Naive thymus-derived CD4-positive, alpha-beta T cell (primary cell): Measurements from ENCODE around the gene DSG2. TPM values are rescaled to one million over a fixed set of nuclear protein-coding genes. Genes with fewer than 3 reads are reported as not detected.

Experiments
- ATAC-seq: fragments of 150-1000 bp; cut with Tn5 transposase; 2 replicates; pipeline ENCODE4 v1.10.0; 2021; ENCODE audit warnings: mild to moderate bottlenecking, moderate library complexity
- CTCF ChIA-PET: fragments of 350-600 bp; sonication (Branson Sonifier 250); formaldehyde crosslinking; loops from one replicate; lab custom pipeline; 2021; ENCODE audit warnings: antibody characterized with exemption; lab: Charles Lee
- POLR2A ChIA-PET: fragments of 350-600 bp; sonication (Branson Sonifier 250); formaldehyde crosslinking; loops from one replicate; lab custom pipeline; 2021; ENCODE audit warnings: antibody characterized with exemption, inconsistent platforms; lab: Charles Lee
- DNase-seq, 9 donors: peaks; one replicate each; pipeline versions ENCODE4 v3.0.0 to v3.0.0-alpha.2; 2020 to 2022; ENCODE audit warnings: mixed read lengths in 1 of 9
- H3K27ac ChIP-seq: one replicate; pipeline ENCODE4 v1.7.0; 2013; ENCODE audit warnings: mild to moderate bottlenecking, low read depth, low read length, moderate library complexity
- H3K27me3 ChIP-seq, 2 donors: one replicate each; pipeline ENCODE4 v1.7.0; 2013; ENCODE audit warnings: low read length in 2 of 2, mild to moderate bottlenecking in 2 of 2, moderate library complexity in 2 of 2; ENCODE audit not compliant: control insufficient read depth in 2 of 2, insufficient read depth in 2 of 2
- H3K36me3 ChIP-seq, 3 experiments: 1 replicate in 2 of 3; 2 replicates in 1 of 3; pipeline ENCODE4 v1.7.0; 2013; ENCODE audit warnings: low read length in 3 of 3, mild to moderate bottlenecking in 3 of 3, moderate library complexity in 1 of 3; ENCODE audit not compliant: insufficient read depth in 3 of 3, control insufficient read depth in 2 of 3
- H3K4me1 ChIP-seq, 2 donors: one replicate each; pipeline ENCODE4 v1.7.0; 2013; ENCODE audit warnings: low read length in 2 of 2, mild to moderate bottlenecking in 2 of 2, moderate library complexity in 1 of 2; ENCODE audit not compliant: control insufficient read depth in 2 of 2, insufficient read depth in 2 of 2
- H3K4me3 ChIP-seq: 2 replicates; pipeline ENCODE4 v1.7.0; 2013; ENCODE audit warnings: mild to moderate bottlenecking, low read length
- H3K9me3 ChIP-seq, 3 experiments: 1 replicate in 2 of 3; 2 replicates in 1 of 3; pipeline ENCODE4 v1.7.0; 2013; ENCODE audit warnings: low read length in 3 of 3; ENCODE audit not compliant: control insufficient read depth in 2 of 3
- H3K27ac Mint-ChIP-seq, 9 donors: one replicate each; pipeline ENCODE4 v1.8.0; 2020 to 2022; ENCODE audit warnings: mixed read lengths in 9 of 9, mild to moderate bottlenecking in 8 of 9, moderate library complexity in 5 of 9, inconsistent platforms in 2 of 9
- H3K27me3 Mint-ChIP-seq, 5 donors: one replicate each; pipeline ENCODE4 v1.8.0; 2021 to 2022; ENCODE audit warnings: mixed read lengths in 5 of 5, mild to moderate bottlenecking in 1 of 5
- H3K36me3 Mint-ChIP-seq, 5 donors: one replicate each; pipeline ENCODE4 v1.8.0; 2020 to 2022; ENCODE audit warnings: mixed read lengths in 5 of 5, mild to moderate bottlenecking in 3 of 5, inconsistent platforms in 1 of 5
- H3K4me1 Mint-ChIP-seq, 7 donors: one replicate each; pipeline ENCODE4 v1.8.0; 2020 to 2022; ENCODE audit warnings: mixed read lengths in 7 of 7, mild to moderate bottlenecking in 3 of 7, inconsistent platforms in 1 of 7
- H3K4me3 Mint-ChIP-seq, 10 donors: one replicate each; pipeline ENCODE4 v1.8.0; 2020 to 2022; ENCODE audit warnings: mild to moderate bottlenecking in 10 of 10, mixed read lengths in 10 of 10, moderate library complexity in 6 of 10, inconsistent platforms in 2 of 10
- H3K9me3 Mint-ChIP-seq, 11 donors: one replicate each; pipeline ENCODE4 v1.8.0; 2020 to 2022; ENCODE audit warnings: mixed read lengths in 11 of 11, mild to moderate bottlenecking in 4 of 11, inconsistent platforms in 1 of 11, moderate library complexity in 1 of 11
- intact Hi-C, 2 donors: fragments of 100-400 bp; cut with micrococcal nuclease; formaldehyde crosslinking; loops; one replicate each; pipeline ENCODE4 v1.15.1; 2023
- polyA plus RNA-seq, 2 donors: library from polyadenylated mRNA; unstranded; fragments of 300-500 nt; fragmentation: Illumina TruSeq; gene quantifications; one replicate each; pipeline ENCODE4 v1.2.3, GENCODE V29; 2021
- total RNA-seq, 6 experiments: library from RNA in 5 of 6; stranded (reverse) in 5 of 6; gene quantifications; 1 replicate in 5 of 6; 2 replicates in 1 of 6; pipeline ENCODE4 v1.2.3 and lab custom pipeline; 2021 to 2026

DSG2 gene
- total and polyA plus RNA-seq, 7 experiments from 2014 or later: 0.13 to 0.56 (median 0.49) TPM

- Histone ChIP-seq H3K27me3 (no peaks in the 10 kb centered on the region), H3K4me3 (no peak overlapping the region), H3K27ac (no peak overlapping the region), H3K4me1 (no peaks in the 10 kb centered on the region), H3K36me3 (no peaks in the 10 kb centered on the region), H3K9me3 (no peaks in the 10 kb centered on the region)
- intact Hi-C loops: loop anchor here in 1 of 2 donors (2.0 kb wide), 1 partner anchor 592 kb away; no protein-coding TSS in a partner anchor
- H3K36me3 Mint-ChIP-seq: no peaks in the 10 kb centered on the region
- H3K27me3 Mint-ChIP-seq: peaks cover 0 to 14% (median 9%) of the 10 kb centered on the region in 5 donors
- no peaks in the 10 kb centered on the region for H3K9me3 Mint-ChIP-seq
- H3K4me1 Mint-ChIP-seq: no peaks in the 10 kb centered on the region
- no peak overlapping the region for H3K27ac Mint-ChIP-seq
- ChIA-PET CTCF (interaction anchor here (0.9 kb wide), 2 partner anchors 9 to 159 kb away, joined by 3 to 6 read pairs; no protein-coding TSS in a partner anchor), POLR2A (no interaction called here)
- DNase-seq (no peak), ATAC-seq (no peak)
- no peak overlapping the region for H3K4me3 Mint-ChIP-seq
Observed at GRCh38 chr18:31562726-31563125, 64.7 kb downstream of the DSG2 start.

GRCh38 chr18:31563778-31564177 is 65.8 kb downstream of the DSG2 start:
- no peaks in the 10 kb centered on the region for H3K36me3 Mint-ChIP-seq
- no peak for DNase-seq
- Histone ChIP-seq H3K27me3 (no peaks in the 10 kb centered on the region), H3K4me3 (no peak overlapping the region), H3K27ac (no peak overlapping the region), H3K9me3 (no peaks in the 10 kb centered on the region), H3K4me1 (no peaks in the 10 kb centered on the region), H3K36me3 (no peaks in the 10 kb centered on the region)
- H3K9me3 Mint-ChIP-seq: no peaks in the 10 kb centered on the region
- POLR2A ChIA-PET: no interaction called here
- intact Hi-C loops: loop anchor here in 1 of 2 donors (1.0 to 2.0 kb wide), 2 partner anchors 564 to 593 kb away; no protein-coding TSS in a partner anchor
- no peak overlapping the region for H3K4me3 Mint-ChIP-seq
- H3K27ac Mint-ChIP-seq: no peak overlapping the region
- ATAC-seq: no peak
- no peaks in the 10 kb centered on the region for H3K4me1 Mint-ChIP-seq
- peaks cover 0 to 14% (median 9%) of the 10 kb centered on the region in 5 donors for H3K27me3 Mint-ChIP-seq
- CTCF ChIA-PET: interaction anchor here (0.7 to 0.9 kb wide), 3 partner anchors 8 to 275 kb away, joined by 3 read pairs; no protein-coding TSS in a partner anchor

GRCh38 chr18:31565345-31565744 is 67.4 kb downstream of the DSG2 start:
- no peaks in the 10 kb centered on the region for H3K9me3 ChIP-seq
- H3K27me3 ChIP-seq: no peaks in the 10 kb centered on the region
- Mint-ChIP-seq H3K4me3 (no peak overlapping the region), H3K4me1 (no peaks in the 10 kb centered on the region), H3K27ac (no peak overlapping the region), H3K36me3 (no peaks in the 10 kb centered on the region), H3K9me3 (no peaks in the 10 kb centered on the region), H3K27me3 (peaks cover 0 to 14% (median 9%) of the 10 kb centered on the region in 5 donors)
- CTCF ChIA-PET: interaction anchor here (1.1 kb wide), 1 partner anchor 9 kb away, joined by 3 read pairs; no protein-coding TSS in a partner anchor
- DNase-seq (no peak), ATAC-seq (no peak)
- POLR2A ChIA-PET: no interaction called here
- intact Hi-C loops: no loop called here
- no peak overlapping the region for H3K4me3 ChIP-seq
- H3K27ac ChIP-seq: no peak overlapping the region
- no peaks in the 10 kb centered on the region for H3K4me1 ChIP-seq
- no peaks in the 10 kb centered on the region for H3K36me3 ChIP-seq

GRCh38 chr18:31565782-31566512 is 68.0 kb downstream of the DSG2 start:
- Histone ChIP-seq H3K9me3 (no peaks in the 10 kb centered on the region), H3K27ac (no peak overlapping the region), H3K4me1 (no peaks in the 10 kb centered on the region), H3K27me3 (no peaks in the 10 kb centered on the region), H3K4me3 (no peak overlapping the region), H3K36me3 (no peaks in the 10 kb centered on the region)
- no peaks in the 10 kb centered on the region for H3K9me3 Mint-ChIP-seq
- intact Hi-C loops: no loop called here
- H3K4me3 Mint-ChIP-seq: no peak overlapping the region
- H3K36me3 Mint-ChIP-seq: no peaks in the 10 kb centered on the region
- no peak for DNase-seq
- H3K27me3 Mint-ChIP-seq: peaks cover 0 to 10% (median 4%) of the 10 kb centered on the region in 5 donors
- POLR2A ChIA-PET: no interaction called here
- no peak overlapping the region for H3K27ac Mint-ChIP-seq
- H3K4me1 Mint-ChIP-seq: no peaks in the 10 kb centered on the region
- no peak for ATAC-seq
- CTCF ChIA-PET: interaction anchor here (1.1 kb wide), 1 partner anchor 9 kb away, joined by 3 read pairs; no protein-coding TSS in a partner anchor

GRCh38 chr18:31566576-31567306 is 68.8 kb downstream of the DSG2 start:
- peaks cover 0 to 9% (median 4%) of the 10 kb centered on the region in 5 donors for H3K27me3 Mint-ChIP-seq
- H3K27me3 ChIP-seq: no peaks in the 10 kb centered on the region
- H3K4me1 ChIP-seq: no peaks in the 10 kb centered on the region
- H3K4me1 Mint-ChIP-seq: no peaks in the 10 kb centered on the region
- no peak for DNase-seq
- intact Hi-C loops: no loop called here
- no peak for ATAC-seq
- H3K27ac Mint-ChIP-seq: no peak overlapping the region
- CTCF ChIA-PET: no interaction called here
- no peaks in the 10 kb centered on the region for H3K9me3 Mint-ChIP-seq
- H3K36me3 Mint-ChIP-seq: no peaks in the 10 kb centered on the region
- H3K27ac ChIP-seq: no peak overlapping the region
- H3K4me3 ChIP-seq: no peak overlapping the region
- H3K9me3 ChIP-seq: no peaks in the 10 kb centered on the region
- POLR2A ChIA-PET: no interaction called here
- no peaks in the 10 kb centered on the region for H3K36me3 ChIP-seq
- H3K4me3 Mint-ChIP-seq: no peak overlapping the region

- no peaks in the 10 kb centered on the region for H3K27me3 ChIP-seq
- POLR2A ChIA-PET: no interaction called here
- intact Hi-C loops: no loop called here
- Mint-ChIP-seq H3K4me1 (no peaks in the 10 kb centered on the region), H3K9me3 (no peaks in the 10 kb centered on the region), H3K4me3 (no peak overlapping the region), H3K27ac (no peak overlapping the region), H3K36me3 (no peaks in the 10 kb centered on the region), H3K27me3 (no peaks in the 10 kb centered on the region)
- H3K4me3 ChIP-seq: no peak overlapping the region
- ATAC-seq (no peak), DNase-seq (no peak)
- no peak overlapping the region for H3K27ac ChIP-seq
- no peaks in the 10 kb centered on the region for H3K36me3 ChIP-seq
- CTCF ChIA-PET: interaction anchor here (0.6 to 1.9 kb wide), 2 partner anchors 16 to 611 kb away, joined by 3 to 8 read pairs; no protein-coding TSS in a partner anchor
- H3K4me1 ChIP-seq: no peaks in the 10 kb centered on the region
- H3K9me3 ChIP-seq: no peaks in the 10 kb centered on the region
Observed at GRCh38 chr18:31572368-31572767, 74.4 kb downstream of the DSG2 start.
